HepG2 (cell line): ENCODE results near the gene CYB5A. TPM values are rescaled to one million over a fixed set of nuclear protein-coding genes. Genes with fewer than 3 reads are reported as not detected.

Experiments used
- ATAC-seq: fragments of 200-7000 bp; cut with Tn5 transposase; 3 replicates; pipeline ENCODE4 v1.9.1; 2020; ENCODE audit warnings: mild to moderate bottlenecking, moderate library complexity
- BruUV-seq: library from RNA; stranded (reverse); fragments of 400-500 nt; replicated peaks from 2 replicates; lab custom pipeline; 2021; lab: Mats Ljungman, UMichigan
- CTCF ChIA-PET: fragments of 300-600 bp; formaldehyde crosslinking; extraction: SDS; loops from one replicate; lab custom pipeline; 2021; ENCODE audit warnings: low total read pairs, inconsistent platforms, low intra/inter-chr PET ratio; lab: Yijun Ruan, JAX
- POLR2A ChIA-PET: fragments of 350-600 bp; sonication (Branson Sonifier 250); formaldehyde crosslinking; loops from one replicate; lab custom pipeline; 2020; ENCODE audit warnings: antibody characterized with exemption, inconsistent platforms; lab: Yijun Ruan, JAX
- DNase-seq: peaks from one replicate; pipeline ENCODE4 v3.0.0-alpha.2; 2015; ENCODE audit warnings: low spot score
- FAIRE-seq: peaks from 3 replicates; lab custom pipeline; 2011; peaks lifted over from hg19 to GRCh38; lab: Jason Lieb, UNC
- H2AFZ ChIP-seq: one replicate; pipeline ENCODE4 v1.6.1; 2011; ENCODE audit warnings: low read length, inconsistent platforms
- H3K27ac ChIP-seq: fragments of 300-600 bp; 3 replicates; pipeline ENCODE4 v1.8.0; 2011; ENCODE audit warnings: mixed run types, mild to moderate bottlenecking, mixed read lengths, low read length, inconsistent platforms; ENCODE audit not compliant: insufficient read depth; ENCODE audit errors: extremely low read length
- H3K27me3 ChIP-seq, 2 experiments: fragments of 200-600 bp in 1 of 2; 2 replicates in 1 of 2; 3 replicates in 1 of 2; pipeline versions ENCODE4 v1.6.0 to v1.8.0; 2011; ENCODE audit warnings: low read length in 2 of 2, mild to moderate bottlenecking in 2 of 2, moderate library complexity in 2 of 2, inconsistent platforms in 1 of 2; ENCODE audit not compliant: insufficient read depth in 2 of 2, control insufficient read depth in 1 of 2
- H3K36me3 ChIP-seq, 2 experiments: fragments of 200-600 bp in 1 of 2; replicated peaks in 1 of 2; 2 replicates in 1 of 2; 3 replicates in 1 of 2; pipeline versions ENCODE4 v1.5.1 to v1.8.0; 2011; ENCODE audit warnings: low read length in 2 of 2, inconsistent platforms in 1 of 2; ENCODE audit not compliant: insufficient read depth in 2 of 2, control insufficient read depth in 1 of 2
- H3K4me1 ChIP-seq: 2 replicates; pipeline ENCODE4 v1.5.1; 2012; ENCODE audit warnings: low read length, inconsistent platforms; ENCODE audit not compliant: insufficient read depth
- H3K4me2 ChIP-seq: 2 replicates; pipeline ENCODE4 v1.6.0; 2011; ENCODE audit warnings: low read depth, low read length, inconsistent platforms
- H3K4me3 ChIP-seq, 3 experiments: fragments of 200-600 bp in 1 of 3; sonication (generic), shearing (Covaris generic) in 1 of 3; replicated peaks in 1 of 3; 2 replicates each; pipeline ENCODE4 v1.5.1; 2011 to 2016; ENCODE audit warnings: low read length in 3 of 3, inconsistent platforms in 2 of 3, low read depth in 2 of 3, mild to moderate bottlenecking in 2 of 3, control low read depth in 1 of 3, mixed read lengths in 1 of 3; ENCODE audit not compliant: insufficient read depth in 1 of 3
- H3K79me2 ChIP-seq: one replicate; pipeline ENCODE4 v1.6.1; 2011; ENCODE audit warnings: low read length, inconsistent platforms; ENCODE audit not compliant: insufficient read depth
- H3K9ac ChIP-seq: 2 replicates; pipeline ENCODE4 v1.6.0; 2011; ENCODE audit warnings: mild to moderate bottlenecking, low read depth, low read length, inconsistent platforms; ENCODE audit not compliant: insufficient read depth
- H3K9me3 ChIP-seq: 2 replicates; pipeline ENCODE4 v1.5.1; 2012; ENCODE audit warnings: mild to moderate bottlenecking, low read length
- H4K20me1 ChIP-seq: 2 replicates; pipeline ENCODE4 v1.6.0; 2011; ENCODE audit warnings: inconsistent platforms, mild to moderate bottlenecking, low read length, moderate library complexity; ENCODE audit not compliant: insufficient read depth
- CBX1 ChIP-seq: IDR thresholded peaks from one replicate; pipeline ENCODE4 v1.6.1; 2016; ENCODE audit warnings: antibody characterized with exemption, low read depth
- FOSL1 ChIP-seq: sonication (generic); formaldehyde crosslinking; IDR thresholded peaks from 2 replicates; pipeline ENCODE4 v1.9.0; 2021; ENCODE audit warnings: missing genetic modification reagents, borderline replicate concordance
- FOXK1 ChIP-seq: sonication (generic); formaldehyde crosslinking; IDR thresholded peaks from 2 replicates; pipeline ENCODE4 v1.4.0; 2020; ENCODE audit warnings: low read depth, missing genetic modification reagents, borderline replicate concordance
- GABPB1 ChIP-seq: IDR thresholded peaks from 2 replicates; pipeline ENCODE4 v1.6.1; 2016; ENCODE audit warnings: mild to moderate bottlenecking, missing genetic modification reagents, moderate library complexity, missing compliant biosample characterization
- MAZ ChIP-seq, 2 experiments: sonication (generic) in 1 of 2; formaldehyde crosslinking in 1 of 2; IDR thresholded peaks; 2 replicates each; pipeline versions ENCODE4 v1.5.0 to v1.6.1; 2012 to 2020; ENCODE audit warnings: low read depth in 2 of 2, mild to moderate bottlenecking in 2 of 2, borderline replicate concordance in 1 of 2, improper control_type of control experiment in 1 of 2, low read length in 1 of 2, missing genetic modification reagents in 1 of 2, moderate library complexity in 1 of 2
- MTF1 ChIP-seq: sonication (generic); formaldehyde crosslinking; IDR thresholded peaks from 2 replicates; pipeline ENCODE4 v1.5.0; 2020; ENCODE audit warnings: missing genetic modification reagents
- NCOA5 ChIP-seq: sonication (generic); formaldehyde crosslinking; IDR thresholded peaks from 2 replicates; pipeline ENCODE4 v1.4.0; 2020; ENCODE audit warnings: missing genetic modification reagents
- PBX3 ChIP-seq: sonication (generic); formaldehyde crosslinking; IDR thresholded peaks from 2 replicates; pipeline ENCODE4 v1.8.1; 2023; ENCODE audit warnings: missing genetic modification reagents, inconsistent platforms, borderline replicate concordance
- SAP130 ChIP-seq: IDR thresholded peaks from 2 replicates; pipeline ENCODE4 v1.6.1; 2016; ENCODE audit warnings: low read depth
- ZGPAT ChIP-seq: IDR thresholded peaks from 2 replicates; pipeline ENCODE4 v1.6.1; 2016; ENCODE audit warnings: mild to moderate bottlenecking
- ZNF780A ChIP-seq: sonication (generic); formaldehyde crosslinking; IDR thresholded peaks from 2 replicates; pipeline ENCODE4 v1.8.0; 2022; ENCODE audit warnings: mild to moderate bottlenecking, missing genetic modification reagents, moderate library complexity
- WGBS: methylation state at CpG from one replicate; pipeline ENCODE4 v1.1.6; 2017; ENCODE audit warnings: low lambda C conversion rate; 5-methylcytosine and 5-hydroxymethylcytosine counted together
- in situ Hi-C: cut with HindIII; loops from 2 replicates; pipeline ENCODE4 v1.10.0; 2017; ENCODE audit warnings: low pct_unique_long_range_greater_than_20kb; ENCODE audit not compliant: extremely low pct_ligation_motif_present
- intact Hi-C: fragments of 100-400 bp; cut with micrococcal nuclease; formaldehyde crosslinking; loops from one replicate; pipeline ENCODE4 v1.10.0; 2022; ENCODE audit not compliant: unreplicated experiment
- polyA plus RNA-seq, 8 experiments: library from polyadenylated mRNA; depleted of rRNA in 3 of 8; stranded (reverse) in 7 of 8; unstranded in 1 of 8; fragments of >200 nt; fragmentation: Illumina TruSeq in 4 of 8; extraction: Trizol in 4 of 8; gene quantifications; 2 replicates each; pipeline versions ENCODE4 v1.2.1 to v1.2.3, GENCODE V29; 2011 to 2016; ENCODE audit warnings: low read depth in 4 of 8, missing spikeins in 1 of 8, mixed read lengths in 1 of 8; ENCODE audit not compliant: insufficient read depth in 1 of 8
- total RNA-seq, 5 experiments: library from RNA; depleted of rRNA; stranded (reverse); fragments of >200 nt; fragmentation: Illumina TruSeq; extraction: Trizol; gene quantifications; 2 replicates each; pipeline ENCODE4 v1.2.3, GENCODE V29; 2016; ENCODE audit warnings: low read depth in 1 of 5

Gene CYB5A
- total and polyA plus RNA-seq, 2 of the 13 experiments (the other 11 are each of a cell fraction or from before 2014, with no cell fraction given), result 215 to 356 TPM

- no TSS peak for BruUV-seq
- H3K27ac ChIP-seq, result peak overlapping the region; percentile 94
- DNase-seq (no peak), FAIRE-seq (no peak), ATAC-seq (no peak)
- TF ChIP-seq SAP130 (peak; percentile 21; the same call in 1 of the 2 replicates), MTF1 (CRISPR knock-in tag) (no peak), NCOA5 (CRISPR knock-in tag) (no peak)
- no peak overlapping the region for H2AFZ ChIP-seq
- H3K4me3 ChIP-seq, result peak overlapping the region; percentile 82 to 94 (median 91)
- WGBS, result 45% methylated on average over 7 of the region's 7 CpGs
- H3K27me3 ChIP-seq, result no peaks in the 10 kb centered on the region; a peak in 1 of 5 replicates
- in situ Hi-C loops, result loop anchor here (5.0 to 25.0 kb wide), 2 partner anchors 93 to 922 kb away; partner anchors contain the start of genes PTGR3 and TSHZ1
- ChIA-PET POLR2A (interaction anchor here (1.0 to 1.3 kb wide), 2 partner anchors 48 to 206 kb away, joined by 3 read pairs; partner anchors contain the start of gene CNDP2), CTCF (interaction anchor here (2.8 kb wide), 1 partner anchor 93 kb away, joined by 14 read pairs; no protein-coding TSS in a partner anchor)
- peaks cover 70% of the 10 kb centered on the region for H3K4me1 ChIP-seq
- intact Hi-C loops, result no loop called here
- H3K4me2 ChIP-seq, result peak overlapping the region; percentile 81
- H3K79me2 ChIP-seq, result peaks cover 66% of the 10 kb centered on the region
- no peaks in the 10 kb centered on the region for H4K20me1 ChIP-seq
- H3K9me3 ChIP-seq, result no peaks in the 10 kb centered on the region
- no peaks in the 10 kb centered on the region for H3K36me3 ChIP-seq
- peak overlapping the region; percentile 87 for H3K9ac ChIP-seq
Observed at GRCh38 chr18:74290021-74290420, 1.7 kb downstream of the CYB5A start.

- BruUV-seq, result no TSS peak
- Histone ChIP-seq H3K27me3 (no peaks in the 10 kb centered on the region; a peak in 1 of 5 replicates), H3K4me3 (peak overlapping the region; percentile 28 to 60 (median 56)), H4K20me1 (no peaks in the 10 kb centered on the region), H3K79me2 (peaks cover 75% of the 10 kb centered on the region), H3K27ac (peak overlapping the region; percentile 94), H3K4me1 (peaks cover 78% of the 10 kb centered on the region), H2AFZ (no peak overlapping the region), H3K4me2 (peak overlapping the region; percentile 74), H3K9ac (peak overlapping the region; percentile 87), H3K36me3 (no peaks in the 10 kb centered on the region), H3K9me3 (no peaks in the 10 kb centered on the region)
- in situ Hi-C loops, result loop anchor here (25.0 kb wide), 1 partner anchor 923 kb away; the partner anchor contains the start of genes PTGR3 and TSHZ1
- intact Hi-C loops, result loop anchor here (2.0 kb wide), 1 partner anchor 46 kb away; no protein-coding TSS in a partner anchor
- WGBS, result 15% methylated on average over 3 of the region's 3 CpGs
- ChIA-PET CTCF (interaction anchor here (2.8 kb wide), 1 partner anchor 93 kb away, joined by 14 read pairs; no protein-coding TSS in a partner anchor), POLR2A (interaction anchor here (0.9 kb wide), 1 partner anchor 253 kb away, joined by 3 read pairs; no protein-coding TSS in a partner anchor)
- TF ChIP-seq MAZ (IDR thresholded peaks at IDR 0.05; ENCODE audit: borderline replicate concordance, low read depth, low read length) (no peak), MAZ (CRISPR knock-in tag; IDR thresholded peaks at IDR 0.05; ENCODE audit: low read depth) (no peak), ZGPAT (no peak), GABPB1 (CRISPR knock-in tag) (no peak), FOXK1 (no peak), ZNF780A (CRISPR knock-in tag) (no peak), FOSL1 (CRISPR knock-in tag) (0 out of 2 replicates have a peak, but pooled peaks have one; percentile 39), CBX1 (no peak), PBX3 (CRISPR knock-in tag) (no peak)
- FAIRE-seq (no peak), ATAC-seq (no peak), DNase-seq (no peak)
Observed at GRCh38 chr18:74289137-74289536, 2.6 kb downstream of the CYB5A start.
